Measurements from ENCODE around the gene BCAM. TPM values are rescaled to one million over a fixed set of nuclear protein-coding genes. Genes with fewer than 3 reads are reported as not detected.

BCAM gene
- polyA plus RNA-seq, 1 donor from 2014 or later, result 0.54 TPM

GRCh38 chr19:44814517-44814916 lies 5.6 kb downstream of the BCAM start:
- H3K79me2 ChIP-seq (replicated peaks; ENCODE audit: insufficient read depth, low read length), result no peaks in the 10 kb centered on the region
- no peaks in the 10 kb centered on the region for H3K9me3 ChIP-seq (ENCODE audit: low read length)
- H4K20me1 ChIP-seq (ENCODE audit: insufficient read depth), result no peaks in the 10 kb centered on the region
- H3K9me2 ChIP-seq (ENCODE audit: insufficient read depth, low read length), result no peaks in the 10 kb centered on the region
- no peak for TF ChIP-seq EP300 (conservative IDR thresholded peaks at IDR 0.05; ENCODE audit: poor library complexity, severe bottlenecking)
- no peak for TF ChIP-seq MXI1 (conservative IDR thresholded peaks at IDR 0.05; ENCODE audit: poor library complexity, severe bottlenecking)
- TF ChIP-seq, protein P1, sequence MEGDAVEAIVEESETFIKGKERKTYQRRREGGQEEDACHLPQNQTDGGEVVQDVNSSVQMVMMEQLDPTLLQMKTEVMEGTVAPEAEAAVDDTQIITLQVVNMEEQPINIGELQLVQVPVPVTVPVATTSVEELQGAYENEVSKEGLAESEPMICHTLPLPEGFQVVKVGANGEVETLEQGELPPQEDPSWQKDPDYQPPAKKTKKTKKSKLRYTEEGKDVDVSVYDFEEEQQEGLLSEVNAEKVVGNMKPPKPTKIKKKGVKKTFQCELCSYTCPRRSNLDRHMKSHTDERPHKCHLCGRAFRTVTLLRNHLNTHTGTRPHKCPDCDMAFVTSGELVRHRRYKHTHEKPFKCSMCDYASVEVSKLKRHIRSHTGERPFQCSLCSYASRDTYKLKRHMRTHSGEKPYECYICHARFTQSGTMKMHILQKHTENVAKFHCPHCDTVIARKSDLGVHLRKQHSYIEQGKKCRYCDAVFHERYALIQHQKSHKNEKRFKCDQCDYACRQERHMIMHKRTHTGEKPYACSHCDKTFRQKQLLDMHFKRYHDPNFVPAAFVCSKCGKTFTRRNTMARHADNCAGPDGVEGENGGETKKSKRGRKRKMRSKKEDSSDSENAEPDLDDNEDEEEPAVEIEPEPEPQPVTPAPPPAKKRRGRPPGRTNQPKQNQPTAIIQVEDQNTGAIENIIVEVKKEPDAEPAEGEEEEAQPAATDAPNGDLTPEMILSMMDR (IDR thresholded peaks at IDR 0.05; ENCODE audit: poor library complexity, severe bottlenecking), result no peak
- no peak for TF ChIP-seq SMC3 (conservative IDR thresholded peaks at IDR 0.05; ENCODE audit: poor library complexity)
- no peaks in the 10 kb centered on the region for H3K27me3 ChIP-seq (ENCODE audit: insufficient read depth, low read depth, low read length)
- H3K4me2 ChIP-seq (ENCODE audit: low read length), result no peak overlapping the region
- H2AFZ ChIP-seq (ENCODE audit: low read depth, low read length), result no peak overlapping the region
- H3K4me3 ChIP-seq (ENCODE audit: low read length), result no peak overlapping the region
- H3K27ac ChIP-seq (ENCODE audit: low read length), result no peak overlapping the region
- H3K9ac ChIP-seq (ENCODE audit: low read length), result no peak overlapping the region
- no peaks in the 10 kb centered on the region for H3K36me3 ChIP-seq (ENCODE audit: insufficient read depth, low read length)
- H3F3A ChIP-seq (ENCODE audit: insufficient read depth, low read length, poor library complexity, severe bottlenecking), result no peaks in the 10 kb centered on the region

GRCh38 chr19:44816301-44816700 lies 7.4 kb downstream of the BCAM start:
- H3K9ac ChIP-seq (ENCODE audit: low read length), result no peak overlapping the region
- no peaks in the 10 kb centered on the region for H3K79me2 ChIP-seq (replicated peaks; ENCODE audit: insufficient read depth, low read length)
- no peaks in the 10 kb centered on the region for H4K20me1 ChIP-seq (ENCODE audit: insufficient read depth)
- TF ChIP-seq EP300 (conservative IDR thresholded peaks at IDR 0.05; ENCODE audit: poor library complexity, severe bottlenecking), result no peak
- TF ChIP-seq, protein P2, sequence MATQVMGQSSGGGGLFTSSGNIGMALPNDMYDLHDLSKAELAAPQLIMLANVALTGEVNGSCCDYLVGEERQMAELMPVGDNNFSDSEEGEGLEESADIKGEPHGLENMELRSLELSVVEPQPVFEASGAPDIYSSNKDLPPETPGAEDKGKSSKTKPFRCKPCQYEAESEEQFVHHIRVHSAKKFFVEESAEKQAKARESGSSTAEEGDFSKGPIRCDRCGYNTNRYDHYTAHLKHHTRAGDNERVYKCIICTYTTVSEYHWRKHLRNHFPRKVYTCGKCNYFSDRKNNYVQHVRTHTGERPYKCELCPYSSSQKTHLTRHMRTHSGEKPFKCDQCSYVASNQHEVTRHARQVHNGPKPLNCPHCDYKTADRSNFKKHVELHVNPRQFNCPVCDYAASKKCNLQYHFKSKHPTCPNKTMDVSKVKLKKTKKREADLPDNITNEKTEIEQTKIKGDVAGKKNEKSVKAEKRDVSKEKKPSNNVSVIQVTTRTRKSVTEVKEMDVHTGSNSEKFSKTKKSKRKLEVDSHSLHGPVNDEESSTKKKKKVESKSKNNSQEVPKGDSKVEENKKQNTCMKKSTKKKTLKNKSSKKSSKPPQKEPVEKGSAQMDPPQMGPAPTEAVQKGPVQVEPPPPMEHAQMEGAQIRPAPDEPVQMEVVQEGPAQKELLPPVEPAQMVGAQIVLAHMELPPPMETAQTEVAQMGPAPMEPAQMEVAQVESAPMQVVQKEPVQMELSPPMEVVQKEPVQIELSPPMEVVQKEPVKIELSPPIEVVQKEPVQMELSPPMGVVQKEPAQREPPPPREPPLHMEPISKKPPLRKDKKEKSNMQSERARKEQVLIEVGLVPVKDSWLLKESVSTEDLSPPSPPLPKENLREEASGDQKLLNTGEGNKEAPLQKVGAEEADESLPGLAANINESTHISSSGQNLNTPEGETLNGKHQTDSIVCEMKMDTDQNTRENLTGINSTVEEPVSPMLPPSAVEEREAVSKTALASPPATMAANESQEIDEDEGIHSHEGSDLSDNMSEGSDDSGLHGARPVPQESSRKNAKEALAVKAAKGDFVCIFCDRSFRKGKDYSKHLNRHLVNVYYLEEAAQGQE (IDR thresholded peaks at IDR 0.05; ENCODE audit: borderline replicate concordance), result no peak
- TF ChIP-seq EZH2 (IDR thresholded peaks at IDR 0.05; ENCODE audit: borderline replicate concordance, insufficient read depth, low read length, poor library complexity, severe bottlenecking), result no peak
- H3K27me3 ChIP-seq (ENCODE audit: insufficient read depth, low read depth, low read length), result no peaks in the 10 kb centered on the region
- H3K4me3 ChIP-seq (ENCODE audit: low read length), result no peak overlapping the region
- H3K9me2 ChIP-seq (ENCODE audit: insufficient read depth, low read length), result no peaks in the 10 kb centered on the region
- no peaks in the 10 kb centered on the region for H3K9me3 ChIP-seq (ENCODE audit: low read length)
- no peak overlapping the region for H2AFZ ChIP-seq (ENCODE audit: low read depth, low read length)
- H3K4me2 ChIP-seq (ENCODE audit: low read length), result no peak overlapping the region
- no peaks in the 10 kb centered on the region for H3F3A ChIP-seq (ENCODE audit: insufficient read depth, low read length, poor library complexity, severe bottlenecking)
- no peak overlapping the region for H3K27ac ChIP-seq (ENCODE audit: low read length)
- no peaks in the 10 kb centered on the region for H3K36me3 ChIP-seq (ENCODE audit: insufficient read depth, low read length)

GRCh38 chr19:44817725-44818465 lies 9.0 kb downstream of the BCAM start:
- Histone ChIP-seq H3K79me2 (replicated peaks; ENCODE audit: insufficient read depth, low read length) (no peaks in the 10 kb centered on the region), H3F3A (ENCODE audit: insufficient read depth, low read length, poor library complexity, severe bottlenecking) (no peaks in the 10 kb centered on the region), H2AFZ (ENCODE audit: low read depth, low read length) (no peak overlapping the region), H3K36me3 (ENCODE audit: insufficient read depth, low read length) (no peaks in the 10 kb centered on the region), H4K20me1 (ENCODE audit: insufficient read depth) (no peaks in the 10 kb centered on the region), H3K9me3 (ENCODE audit: low read length) (no peaks in the 10 kb centered on the region), H3K27ac (ENCODE audit: low read length) (no peak overlapping the region), H3K4me3 (ENCODE audit: low read length) (no peak overlapping the region), H3K9ac (ENCODE audit: low read length) (no peak overlapping the region), H3K9me2 (ENCODE audit: insufficient read depth, low read length) (no peaks in the 10 kb centered on the region), H3K4me2 (ENCODE audit: low read length) (no peak overlapping the region), H3K27me3 (ENCODE audit: insufficient read depth, low read depth, low read length) (no peaks in the 10 kb centered on the region)
- TF ChIP-seq RAD21 (conservative IDR thresholded peaks at IDR 0.05) (no peak), MXI1 (conservative IDR thresholded peaks at IDR 0.05; ENCODE audit: poor library complexity, severe bottlenecking) (no peak), TAF1 (IDR thresholded peaks at IDR 0.05; ENCODE audit: low read depth) (no peak), SMC3 (conservative IDR thresholded peaks at IDR 0.05; ENCODE audit: poor library complexity) (no peak), EP300 (conservative IDR thresholded peaks at IDR 0.05; ENCODE audit: poor library complexity, severe bottlenecking) (no peak), POLR2AphosphoS5 (IDR thresholded peaks at IDR 0.05) (no peak), EZH2 (IDR thresholded peaks at IDR 0.05; ENCODE audit: borderline replicate concordance, insufficient read depth, low read length, poor library complexity, severe bottlenecking) (no peak)
- TF ChIP-seq, protein P2 (IDR thresholded peaks at IDR 0.05; ENCODE audit: borderline replicate concordance), result no peak
- TF ChIP-seq, protein P1 (IDR thresholded peaks at IDR 0.05; ENCODE audit: poor library complexity, severe bottlenecking), result no peak

Data from neural cell (in vitro differentiated cells).